NCI-H146 (cell line): ENCODE data around the gene RPRD1A.
A peak's percentile ranks its signal among the peaks of the same experiment; 100 is the strongest.
"Not testable (repeated sequence)": the region's sequence is repeated elsewhere in the genome, so short reads cannot be mapped to it uniquely, and the experiment has no call there.

ENCODE experiments used
- DNase-seq: peaks from one replicate; lab custom pipeline; 2025; lab: John Stamatoyannopoulos, UW

The RPRD1A gene

DNA sequence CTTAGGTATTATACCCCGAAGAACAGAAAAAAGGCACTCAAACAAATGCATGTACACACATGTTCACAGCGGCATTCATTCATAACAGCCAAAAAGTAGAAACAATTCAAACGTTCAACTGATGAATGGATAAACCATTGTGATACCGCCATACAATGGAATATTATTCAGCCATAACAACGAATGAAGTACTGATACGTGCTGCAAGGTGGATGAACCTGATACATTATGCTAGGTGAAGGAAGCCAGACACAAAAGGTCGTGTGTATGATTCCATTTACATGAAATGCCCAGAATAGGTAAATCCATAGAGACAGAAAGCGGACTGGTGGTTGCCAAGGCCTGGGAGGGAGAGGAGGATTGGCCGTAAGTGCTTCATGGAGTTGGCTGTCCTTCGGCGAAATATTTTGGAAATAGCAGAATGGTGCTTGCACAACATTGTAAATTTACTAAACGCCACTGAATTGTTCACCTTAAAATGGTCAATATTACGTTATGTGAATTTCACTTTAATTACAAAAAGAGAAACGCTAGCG lies 95.6 kb downstream of the RPRD1A start:
- peak; percentile 75 for DNase-seq

DNA sequence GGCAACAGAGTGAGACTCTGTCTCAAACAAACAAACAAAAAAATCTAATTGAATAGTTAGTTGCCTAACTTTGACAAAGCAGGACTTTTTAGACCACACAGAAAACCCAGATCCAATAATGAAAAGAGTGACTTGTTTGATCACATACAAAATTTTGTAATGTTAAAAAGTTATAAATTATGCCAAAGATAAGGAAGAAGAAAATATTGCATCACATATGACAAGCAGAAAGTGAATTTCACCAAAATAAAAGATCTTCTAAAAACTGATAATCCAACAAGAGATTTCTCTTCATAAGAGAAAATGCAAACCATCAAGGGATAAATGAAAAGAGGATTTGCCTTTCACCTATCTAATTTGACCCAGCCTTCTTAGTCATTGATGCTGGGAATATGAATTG lies 97.7 kb downstream of the RPRD1A start:
- no peak for DNase-seq

DNA sequence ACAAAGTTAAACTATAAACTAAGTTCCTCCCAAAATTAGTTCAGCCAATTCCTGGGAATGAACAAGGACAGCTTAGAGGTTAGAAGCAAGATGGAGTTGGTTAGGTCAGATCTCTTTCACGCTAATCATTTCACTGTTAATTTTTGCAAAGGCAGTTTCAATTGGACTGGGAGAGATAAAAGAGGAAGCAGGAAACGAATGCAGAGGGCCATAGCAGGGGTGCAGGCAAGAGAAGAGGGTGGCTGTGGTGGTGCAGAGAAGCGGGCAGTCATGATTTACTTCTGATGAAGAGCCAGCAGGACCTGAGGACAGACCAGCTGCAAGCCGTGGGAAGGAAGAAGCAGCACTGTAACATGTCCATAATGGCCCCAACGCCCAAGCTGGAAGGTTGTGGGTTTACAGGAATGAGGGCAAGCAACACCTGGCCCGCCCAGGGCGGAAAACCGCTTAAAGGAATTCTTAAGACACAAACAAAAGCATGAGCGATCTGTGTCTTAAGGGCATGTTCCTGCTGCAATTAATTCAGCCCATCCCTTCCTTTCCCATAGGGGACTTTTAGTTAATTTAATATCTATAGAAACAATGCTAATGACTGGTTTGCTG lies 99.0 kb downstream of the RPRD1A start:
- DNase-seq, result no peak

- not testable (repeated sequence) for DNase-seq
These were observed 99.5 kb downstream of the RPRD1A start for GRCh38 chr18:35967866-35968265.

DNA sequence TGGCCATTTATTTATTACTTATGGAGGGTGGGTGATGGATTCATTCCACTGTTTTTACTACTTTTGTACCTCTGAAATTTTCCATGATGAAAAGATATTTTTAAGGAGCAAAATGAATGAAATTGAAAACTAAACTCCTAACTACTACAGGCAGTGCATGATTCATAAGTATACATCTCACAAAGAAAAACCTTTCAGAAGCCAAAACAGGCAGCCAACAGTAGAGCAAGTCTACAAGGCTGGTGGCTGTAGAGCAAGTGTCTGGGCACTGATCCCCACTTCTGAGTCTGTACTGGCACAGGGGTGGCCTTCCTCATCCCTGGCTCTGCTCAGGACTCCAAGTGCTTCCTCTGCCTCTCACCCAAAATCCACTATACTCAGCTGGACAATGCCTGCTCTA lies 103.0 kb downstream of the RPRD1A start:
- DNase-seq, result no peak

DNA sequence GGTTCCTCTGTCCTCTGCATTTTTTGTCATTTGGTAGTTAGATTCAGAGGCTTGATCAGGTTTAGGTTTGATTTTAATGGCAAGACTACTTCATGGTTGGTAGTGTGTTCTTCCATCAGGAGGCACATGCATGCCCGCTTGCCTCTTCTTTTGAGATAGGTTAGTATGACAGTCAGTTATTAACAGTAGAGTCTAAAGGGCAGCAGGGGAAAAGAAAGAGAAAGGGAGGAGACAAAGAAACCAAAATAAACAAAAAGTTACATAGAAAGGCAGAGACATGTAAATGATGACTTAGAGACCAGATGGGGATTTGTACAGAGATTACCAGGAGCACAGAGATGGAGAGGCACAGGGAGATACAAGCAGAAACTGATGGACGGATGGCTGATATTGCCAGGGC lies 105.0 kb downstream of the RPRD1A start:
- DNase-seq, result no peak

DNA sequence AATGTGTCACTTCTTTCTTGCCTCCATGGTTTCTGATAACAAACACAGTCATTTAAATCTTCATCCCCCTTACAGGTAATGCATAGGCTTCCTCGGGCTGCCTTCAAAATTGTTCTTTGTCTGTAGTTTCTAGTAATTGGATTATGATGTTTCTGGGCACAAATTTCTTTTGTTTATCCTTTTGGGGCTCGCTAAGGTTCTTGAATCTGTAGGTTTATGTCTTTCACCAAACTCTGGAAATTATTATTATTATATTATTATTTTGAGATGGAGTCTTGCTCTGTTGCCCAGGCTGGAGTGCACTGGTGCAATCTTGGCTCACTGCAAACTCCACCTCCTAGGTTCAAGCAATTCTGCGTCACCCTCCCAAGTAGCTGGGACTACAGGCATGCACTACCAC lies 111.1 kb downstream of the RPRD1A start:
- no peak for DNase-seq

DNA sequence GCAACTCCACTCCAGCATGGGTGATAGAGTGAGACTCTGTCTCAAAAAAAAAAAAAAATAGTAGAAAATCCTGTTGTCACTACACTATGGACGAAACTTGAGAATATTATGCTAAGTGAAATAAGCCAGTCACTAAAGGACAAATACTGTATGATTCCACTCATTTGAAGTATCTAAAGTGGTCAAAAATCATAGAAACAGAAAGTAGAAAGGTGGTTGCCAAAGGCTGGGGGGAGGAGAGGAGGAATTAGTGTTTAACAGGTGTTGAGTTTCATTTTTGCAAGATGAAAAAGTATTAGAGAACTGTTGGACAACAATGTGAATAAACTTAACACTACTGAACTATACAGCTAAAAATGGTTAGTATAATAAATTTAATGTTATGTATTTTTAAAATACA lies 113.7 kb downstream of the RPRD1A start:
- no peak for DNase-seq

DNA sequence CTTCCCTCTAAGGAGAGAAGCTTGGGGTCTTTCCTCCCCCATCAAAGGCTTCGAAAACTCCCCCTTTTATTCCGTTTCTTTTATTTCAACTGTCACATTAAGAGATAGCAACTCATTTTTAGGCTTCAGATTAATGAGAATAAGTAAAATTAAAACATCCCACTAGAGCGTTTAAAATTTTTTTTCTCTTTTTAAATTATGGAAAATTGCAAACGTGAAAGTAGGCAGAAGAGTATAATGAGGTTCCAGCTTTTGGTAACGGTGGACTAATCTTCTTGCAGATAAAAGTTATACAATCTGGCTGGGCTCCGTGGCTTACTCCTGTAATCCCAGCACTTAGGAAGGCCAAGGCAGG lies 116.8 kb downstream of the RPRD1A start:
- DNase-seq, result no peak

GRCh38 chr18:35949903-35950627 lies 117.3 kb downstream of the RPRD1A start:
- DNase-seq, result peak; percentile 68

GRCh38 chr18:35949090-35949489 lies 118.3 kb downstream of the RPRD1A start:
- no peak for DNase-seq

- no peak for DNase-seq
These were observed 119.3 kb downstream of the RPRD1A start for GRCh38 chr18:35948080-35948479.

- no peak for DNase-seq
These were observed 124.7 kb downstream of the RPRD1A start for GRCh38 chr18:35942661-35943060.

DNA sequence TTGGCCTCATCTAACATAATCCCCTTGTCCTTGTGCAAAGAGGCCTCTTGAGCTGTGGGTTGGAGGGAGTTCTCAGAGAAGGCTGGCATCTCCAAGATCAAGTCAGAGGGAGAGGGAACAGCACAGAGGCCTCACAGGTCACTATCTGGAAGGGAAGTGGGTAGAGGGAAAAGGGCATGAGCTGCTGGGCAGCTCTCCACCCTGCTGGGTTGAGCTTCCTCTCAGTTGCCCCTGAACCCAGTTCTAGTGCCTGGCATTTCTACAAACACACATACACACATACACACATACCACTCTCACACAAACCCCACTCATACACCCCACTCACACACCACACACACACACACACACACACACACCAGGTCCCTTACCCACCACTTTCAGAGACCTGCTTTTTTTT lies 125.2 kb downstream of the RPRD1A start:
- no peak for DNase-seq

- peak; percentile 29 for DNase-seq
These were observed 126.1 kb downstream of the RPRD1A start for GRCh38 chr18:35941299-35941698.
